Loucy (cell line): ENCODE results near the gene CRYBG2.

ENCODE experiments used
- EZH2phosphoT487 ChIP-seq: fragments of 200-600 bp; IDR thresholded peaks from 2 replicates; pipeline ENCODE4 v1.6.1; 2018; ENCODE audit warnings: antibody characterized with exemption, mild to moderate bottlenecking, moderate library complexity, borderline replicate concordance
- TF ChIP-seq, protein P1 (sequence below): fragments of 200-600 bp; sonication (generic); conservative IDR thresholded peaks from 2 replicates; pipeline ENCODE4 v1.5.1; 2014; ENCODE audit warnings: mild to moderate bottlenecking, antibody characterized with exemption, low read length

- TF ChIP-seq, protein P1, sequence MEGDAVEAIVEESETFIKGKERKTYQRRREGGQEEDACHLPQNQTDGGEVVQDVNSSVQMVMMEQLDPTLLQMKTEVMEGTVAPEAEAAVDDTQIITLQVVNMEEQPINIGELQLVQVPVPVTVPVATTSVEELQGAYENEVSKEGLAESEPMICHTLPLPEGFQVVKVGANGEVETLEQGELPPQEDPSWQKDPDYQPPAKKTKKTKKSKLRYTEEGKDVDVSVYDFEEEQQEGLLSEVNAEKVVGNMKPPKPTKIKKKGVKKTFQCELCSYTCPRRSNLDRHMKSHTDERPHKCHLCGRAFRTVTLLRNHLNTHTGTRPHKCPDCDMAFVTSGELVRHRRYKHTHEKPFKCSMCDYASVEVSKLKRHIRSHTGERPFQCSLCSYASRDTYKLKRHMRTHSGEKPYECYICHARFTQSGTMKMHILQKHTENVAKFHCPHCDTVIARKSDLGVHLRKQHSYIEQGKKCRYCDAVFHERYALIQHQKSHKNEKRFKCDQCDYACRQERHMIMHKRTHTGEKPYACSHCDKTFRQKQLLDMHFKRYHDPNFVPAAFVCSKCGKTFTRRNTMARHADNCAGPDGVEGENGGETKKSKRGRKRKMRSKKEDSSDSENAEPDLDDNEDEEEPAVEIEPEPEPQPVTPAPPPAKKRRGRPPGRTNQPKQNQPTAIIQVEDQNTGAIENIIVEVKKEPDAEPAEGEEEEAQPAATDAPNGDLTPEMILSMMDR = 0 out of 2 replicates have a peak, but pooled peaks have one; percentile 9
- no peak for TF ChIP-seq EZH2phosphoT487
Measured at GRCh38 chr1:26389604-26390247, 35.8 kb upstream of the CRYBG2 start.
